Sigmoid colon (tissue), 7 donors: ENCODE measurements around the gene ZFP64. TPM values are rescaled to one million over a fixed set of nuclear protein-coding genes. Genes with fewer than 3 reads are reported as not detected.
"Not testable (repeated sequence)": the region's sequence is repeated elsewhere in the genome, so short reads cannot be mapped to it uniquely, and the experiment has no call there.

ENCODE experiments used
- DNase-seq: peaks from one replicate; pipeline ENCODE4 v3.0.0-alpha.2; 2019
- H3K27ac ChIP-seq, 4 donors: fragments of 200-600 bp; sonication (generic); one replicate each; pipeline ENCODE4 v1.5.1; 2016 to 2019; ENCODE audit warnings: mild to moderate bottlenecking in 1 of 4
- H3K27me3 ChIP-seq, 3 donors: fragments of 200-600 bp; sonication (generic); one replicate each; pipeline ENCODE4 v1.5.1; 2019; ENCODE audit warnings: mild to moderate bottlenecking in 1 of 3
- H3K36me3 ChIP-seq, 4 donors: fragments of 200-600 bp; sonication (generic); one replicate each; pipeline ENCODE4 v1.5.1; 2016 to 2019
- H3K4me1 ChIP-seq, 4 donors: fragments of 200-600 bp; sonication (generic); one replicate each; pipeline ENCODE4 v1.5.1; 2017 to 2019
- H3K4me3 ChIP-seq, 4 donors: fragments of 200-600 bp; sonication (generic); one replicate each; pipeline ENCODE4 v1.5.1; 2017 to 2019; ENCODE audit warnings: mild to moderate bottlenecking in 2 of 4, moderate library complexity in 1 of 4
- H3K9me3 ChIP-seq, 4 donors: fragments of 200-600 bp in 3 of 4; sonication (generic) in 3 of 4; one replicate each; pipeline versions ENCODE4 v1.5.1 to v1.6.1; 2013 to 2019
- CTCF ChIP-seq, 4 experiments: fragments of 450-650 bp in 3 of 4; fragments of 200-600 bp in 1 of 4; IDR thresholded peaks; one replicate each; pipeline ENCODE4 v1.5.1; 2016 to 2019; ENCODE audit warnings: antibody characterized with exemption in 4 of 4, mild to moderate bottlenecking in 3 of 4, moderate library complexity in 2 of 4
- EP300 ChIP-seq, 4 donors: sonication (generic); formaldehyde crosslinking; IDR thresholded peaks; one replicate each; pipeline ENCODE4 v1.6.1; 2017; ENCODE audit warnings: antibody characterized with exemption in 4 of 4
- POLR2A ChIP-seq, 2 donors: fragments of 450-650 bp; IDR thresholded peaks; one replicate each; pipeline ENCODE4 v1.6.1; 2016; ENCODE audit warnings: antibody characterized with exemption in 2 of 2, mild to moderate bottlenecking in 2 of 2, moderate library complexity in 2 of 2
- POLR2AphosphoS5 ChIP-seq, 4 donors: sonication (generic); formaldehyde crosslinking; IDR thresholded peaks; one replicate each; pipeline ENCODE4 v1.6.1; 2017; ENCODE audit warnings: antibody characterized with exemption in 4 of 4
- WGBS, 2 donors: extraction: QIAGEN DNeasy Blood & Tissue Kit; methylation state at CpG; one replicate each; pipeline ENCODE4 v1.1.7; 2013; 5-methylcytosine and 5-hydroxymethylcytosine counted together
- intact Hi-C: fragments of 100-400 bp; cut with DNase I; formaldehyde crosslinking; loops from one replicate; pipeline ENCODE4 v1.15.1; 2023
- polyA plus RNA-seq, 3 donors: library from polyadenylated mRNA; stranded (reverse); fragments of 200-250 nt; gene quantifications; one replicate each; pipeline ENCODE4 v1.2.3, GENCODE V29; 2013
- total RNA-seq, 4 donors: library from RNA; depleted of rRNA; stranded (reverse); fragments of >200 nt; gene quantifications; one replicate each; pipeline ENCODE4 v1.1.0, GENCODE V29; 2016
- donor health status: healthy with polysubstance abuse.
- donor health status: Bipolar disorder and iron deficiency.
- donor health status: healthy.

ZFP64 gene
- total and polyA plus RNA-seq, 7 donors: 5.4 to 20.5 (median 9.6) TPM

GRCh38 chr20:52235129-52235528, 43.5 kb upstream of the ZFP64 start:
- DNase-seq: no peak
- TF ChIP-seq EP300 (IDR thresholded peaks at IDR 0.05) (no peak), POLR2A (IDR thresholded peaks at IDR 0.05) (no peak), POLR2AphosphoS5 (IDR thresholded peaks at IDR 0.05) (no peak), CTCF (IDR thresholded peaks at IDR 0.05) (no peak)
- Histone ChIP-seq H3K4me1 (peaks cover 0 to 9% (median 6%) of the 10 kb centered on the region in 4 donors), H3K9me3 (no peaks in the 10 kb centered on the region), H3K27me3 (no peaks in the 10 kb centered on the region), H3K4me3 (no peak overlapping the region), H3K36me3 (no peaks in the 10 kb centered on the region), H3K27ac (no peak overlapping the region)
- intact Hi-C loops: no loop called here
- 96 to 99% methylated on average over 4 of the region's 4 CpGs for WGBS, 2 donors

- H3K9me3 ChIP-seq: no peaks in the 10 kb centered on the region
- intact Hi-C loops: no loop called here
- H3K27ac ChIP-seq: no peak overlapping the region
- H3K36me3 ChIP-seq: no peaks in the 10 kb centered on the region
- peaks cover 0 to 14% (median 8%) of the 10 kb centered on the region in 4 donors for H3K4me1 ChIP-seq
- TF ChIP-seq EP300 (IDR thresholded peaks at IDR 0.05) (no peak), CTCF (IDR thresholded peaks at IDR 0.05) (no peak), POLR2AphosphoS5 (IDR thresholded peaks at IDR 0.05) (no peak), POLR2A (IDR thresholded peaks at IDR 0.05) (no peak)
- 84 to 85% methylated on average over 1 of the region's 1 CpG for WGBS, 2 donors
- H3K27me3 ChIP-seq: no peaks in the 10 kb centered on the region
- no peak overlapping the region for H3K4me3 ChIP-seq
- DNase-seq: no peak
Observed at GRCh38 chr20:52234302-52235045, 42.9 kb upstream of the ZFP64 start.

GRCh38 chr20:52231230-52231746, 39.7 kb upstream of the ZFP64 start:
- DNase-seq: no peak
- H3K36me3 ChIP-seq: no peaks in the 10 kb centered on the region
- peaks cover 0 to 14% (median 8%) of the 10 kb centered on the region in 4 donors for H3K4me1 ChIP-seq
- no peak overlapping the region for H3K4me3 ChIP-seq
- no peak for TF ChIP-seq CTCF (IDR thresholded peaks at IDR 0.05)
- no peak for TF ChIP-seq POLR2AphosphoS5 (IDR thresholded peaks at IDR 0.05)
- no peak for TF ChIP-seq EP300 (IDR thresholded peaks at IDR 0.05)
- no peak for TF ChIP-seq POLR2A (IDR thresholded peaks at IDR 0.05)
- H3K27ac ChIP-seq: no peak overlapping the region
- intact Hi-C loops: no loop called here
- H3K9me3 ChIP-seq: no peaks in the 10 kb centered on the region
- H3K27me3 ChIP-seq: no peaks in the 10 kb centered on the region

- 5 to 38% methylated on average over 3 of the region's 3 CpGs for WGBS, 2 donors
- H3K9me3 ChIP-seq: no peaks in the 10 kb centered on the region
- intact Hi-C loops: no loop called here
- no peaks in the 10 kb centered on the region for H3K27me3 ChIP-seq
- H3K4me1 ChIP-seq: peaks cover 0 to 14% (median 8%) of the 10 kb centered on the region in 4 donors
- no peak overlapping the region for H3K4me3 ChIP-seq
- TF ChIP-seq POLR2AphosphoS5 (IDR thresholded peaks at IDR 0.05): no peak
- TF ChIP-seq EP300 (IDR thresholded peaks at IDR 0.05): no peak
- TF ChIP-seq CTCF (IDR thresholded peaks at IDR 0.05): no peak
- no peak for TF ChIP-seq POLR2A (IDR thresholded peaks at IDR 0.05)
- H3K36me3 ChIP-seq: no peaks in the 10 kb centered on the region
- no peak for DNase-seq
- H3K27ac ChIP-seq: no peak overlapping the region
Observed at GRCh38 chr20:52230409-52230808, 38.8 kb upstream of the ZFP64 start.

GRCh38 chr20:52229346-52229745, 37.8 kb upstream of the ZFP64 start:
- WGBS, 2 donors: 75 to 81% methylated on average over 1 of the region's 1 CpG
- H3K4me3 ChIP-seq, H3K27ac ChIP-seq, H3K9me3 ChIP-seq, H3K36me3 ChIP-seq, DNase-seq, H3K27me3 ChIP-seq, intact Hi-C loops: not testable (repeated sequence)
- peaks cover 0 to 18% (median 8%) of the 10 kb centered on the region in 4 donors for H3K4me1 ChIP-seq
